ENCODE measurements around the gene FANCF.

The FANCF gene

GRCh38 chr11:22582151-22582410 is 43.5 kb downstream of the FANCF start:
- DNase-seq = no peak
- H3K56ac ChIP-seq (ENCODE audit: low read length) = no peak overlapping the region
- no peaks in the 10 kb centered on the region for H3K4me1 ChIP-seq (ENCODE audit: control insufficient read depth, low read depth, low read length)
- H3K79me1 ChIP-seq (ENCODE audit: low read length) = no peaks in the 10 kb centered on the region
- no peak overlapping the region for H3K9ac ChIP-seq (ENCODE audit: low read length)
- no peak overlapping the region for H3K4me2 ChIP-seq (ENCODE audit: low read length)
- H2BK5ac ChIP-seq (ENCODE audit: low read length) = no peak overlapping the region
- H2BK120ac ChIP-seq (ENCODE audit: low read depth, low read length) = no peak overlapping the region
- no peak overlapping the region for H4K8ac ChIP-seq (ENCODE audit: low read depth, low read length)
- H4K5ac ChIP-seq (ENCODE audit: low read length) = no peak overlapping the region
- H3K18ac ChIP-seq (ENCODE audit: low read length) = no peak overlapping the region
- H3K4ac ChIP-seq (ENCODE audit: low read depth, low read length) = no peak overlapping the region
- H2AK5ac ChIP-seq (ENCODE audit: low read length) = no peak overlapping the region
- no peaks in the 10 kb centered on the region for H3K27me3 ChIP-seq (ENCODE audit: insufficient read depth, low read length, poor library complexity)
- H3K79me2 ChIP-seq (ENCODE audit: control insufficient read depth, insufficient read depth, low read length) = no peaks in the 10 kb centered on the region
- no peak overlapping the region for H3K23ac ChIP-seq (ENCODE audit: low read length)
- no peak overlapping the region for H2BK15ac ChIP-seq (replicated peaks; ENCODE audit: low read depth)
- no peaks in the 10 kb centered on the region for H3K36me3 ChIP-seq (ENCODE audit: control insufficient read depth, insufficient read depth, low read length)
- H3K4me3 ChIP-seq (ENCODE audit: low read length) = no peak overlapping the region
- H3K27ac ChIP-seq (ENCODE audit: low read depth, low read length) = no peak overlapping the region

GRCh38 chr11:22581354-22582150 is 44.1 kb downstream of the FANCF start:
- Histone ChIP-seq H4K8ac (ENCODE audit: low read depth, low read length) (no peak overlapping the region), H2BK120ac (ENCODE audit: low read depth, low read length) (no peak overlapping the region), H3K9ac (ENCODE audit: low read length) (no peak overlapping the region), H3K27me3 (ENCODE audit: insufficient read depth, low read length, poor library complexity) (no peaks in the 10 kb centered on the region), H3K4ac (ENCODE audit: low read depth, low read length) (no peak overlapping the region), H3K79me1 (ENCODE audit: low read length) (no peaks in the 10 kb centered on the region), H3K4me3 (ENCODE audit: low read length) (no peak overlapping the region), H3K36me3 (ENCODE audit: control insufficient read depth, insufficient read depth, low read length) (no peaks in the 10 kb centered on the region), H3K23ac (ENCODE audit: low read length) (no peak overlapping the region), H3K27ac (ENCODE audit: low read depth, low read length) (no peak overlapping the region), H2AK5ac (ENCODE audit: low read length) (no peak overlapping the region), H3K56ac (ENCODE audit: low read length) (no peak overlapping the region), H2BK5ac (ENCODE audit: low read length) (no peak overlapping the region), H3K79me2 (ENCODE audit: control insufficient read depth, insufficient read depth, low read length) (no peaks in the 10 kb centered on the region), H3K4me1 (ENCODE audit: control insufficient read depth, low read depth, low read length) (no peaks in the 10 kb centered on the region), H2BK15ac (replicated peaks; ENCODE audit: low read depth) (no peak overlapping the region), H3K18ac (ENCODE audit: low read length) (no peak overlapping the region), H3K4me2 (ENCODE audit: low read length) (no peak overlapping the region), H4K5ac (ENCODE audit: low read length) (no peak overlapping the region)
- no peak for DNase-seq
- no CpG with 5 or more reads among the region's 3 CpGs for WGBS (ENCODE audit: extremely low coverage, insufficient coverage, low lambda C conversion rate)

GRCh38 chr11:22577854-22578253 is 47.8 kb downstream of the FANCF start:
- Histone ChIP-seq H2BK120ac (ENCODE audit: low read depth, low read length) (no peak overlapping the region), H3K27me3 (ENCODE audit: insufficient read depth, low read length, poor library complexity) (no peaks in the 10 kb centered on the region), H3K4me1 (ENCODE audit: control insufficient read depth, low read depth, low read length) (no peaks in the 10 kb centered on the region), H3K23ac (ENCODE audit: low read length) (no peak overlapping the region), H2BK5ac (ENCODE audit: low read length) (no peak overlapping the region), H3K4ac (ENCODE audit: low read depth, low read length) (no peak overlapping the region), H3K4me2 (ENCODE audit: low read length) (no peak overlapping the region), H3K56ac (ENCODE audit: low read length) (no peak overlapping the region), H3K4me3 (ENCODE audit: low read length) (no peak overlapping the region), H4K8ac (ENCODE audit: low read depth, low read length) (no peak overlapping the region), H2BK15ac (replicated peaks; ENCODE audit: low read depth) (no peak overlapping the region), H3K27ac (ENCODE audit: low read depth, low read length) (no peak overlapping the region), H3K9ac (ENCODE audit: low read length) (no peak overlapping the region), H2AK5ac (ENCODE audit: low read length) (no peak overlapping the region), H3K79me1 (ENCODE audit: low read length) (no peaks in the 10 kb centered on the region), H3K79me2 (ENCODE audit: control insufficient read depth, insufficient read depth, low read length) (no peaks in the 10 kb centered on the region), H4K5ac (ENCODE audit: low read length) (no peak overlapping the region), H3K36me3 (ENCODE audit: control insufficient read depth, insufficient read depth, low read length) (no peaks in the 10 kb centered on the region), H3K18ac (ENCODE audit: low read length) (no peak overlapping the region)
- no peak for DNase-seq
- WGBS (ENCODE audit: extremely low coverage, insufficient coverage, low lambda C conversion rate) = no CpG with 5 or more reads among the region's 2 CpGs

Data from mesendoderm (in vitro differentiated cells).